ENCODE measurements around the gene ERN1.

The ERN1 gene

DNA sequence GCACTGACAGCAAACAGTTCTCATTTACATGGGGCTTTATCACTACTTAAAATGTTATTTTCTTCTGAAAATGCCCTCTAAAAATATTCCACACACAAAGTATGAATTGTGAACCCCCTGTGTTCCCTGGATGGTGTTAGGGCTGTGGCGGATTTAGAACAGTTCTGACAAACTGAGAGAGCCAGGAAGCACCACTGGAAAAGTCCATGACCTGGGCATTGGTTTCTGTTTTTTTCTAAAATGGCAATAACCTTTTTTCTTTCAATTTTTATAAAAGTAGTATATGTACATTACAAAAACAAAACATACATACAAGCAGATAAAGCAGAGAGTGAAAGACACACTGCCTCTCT lies 21.0 kb upstream of the ERN1 start:
- H3K27ac ChIP-seq: no peak overlapping the region
- TF ChIP-seq, protein P1, sequence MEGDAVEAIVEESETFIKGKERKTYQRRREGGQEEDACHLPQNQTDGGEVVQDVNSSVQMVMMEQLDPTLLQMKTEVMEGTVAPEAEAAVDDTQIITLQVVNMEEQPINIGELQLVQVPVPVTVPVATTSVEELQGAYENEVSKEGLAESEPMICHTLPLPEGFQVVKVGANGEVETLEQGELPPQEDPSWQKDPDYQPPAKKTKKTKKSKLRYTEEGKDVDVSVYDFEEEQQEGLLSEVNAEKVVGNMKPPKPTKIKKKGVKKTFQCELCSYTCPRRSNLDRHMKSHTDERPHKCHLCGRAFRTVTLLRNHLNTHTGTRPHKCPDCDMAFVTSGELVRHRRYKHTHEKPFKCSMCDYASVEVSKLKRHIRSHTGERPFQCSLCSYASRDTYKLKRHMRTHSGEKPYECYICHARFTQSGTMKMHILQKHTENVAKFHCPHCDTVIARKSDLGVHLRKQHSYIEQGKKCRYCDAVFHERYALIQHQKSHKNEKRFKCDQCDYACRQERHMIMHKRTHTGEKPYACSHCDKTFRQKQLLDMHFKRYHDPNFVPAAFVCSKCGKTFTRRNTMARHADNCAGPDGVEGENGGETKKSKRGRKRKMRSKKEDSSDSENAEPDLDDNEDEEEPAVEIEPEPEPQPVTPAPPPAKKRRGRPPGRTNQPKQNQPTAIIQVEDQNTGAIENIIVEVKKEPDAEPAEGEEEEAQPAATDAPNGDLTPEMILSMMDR (conservative IDR thresholded peaks at IDR 0.05): no peak
- TF ChIP-seq ZFX (IDR thresholded peaks at IDR 0.05): no peak

DNA sequence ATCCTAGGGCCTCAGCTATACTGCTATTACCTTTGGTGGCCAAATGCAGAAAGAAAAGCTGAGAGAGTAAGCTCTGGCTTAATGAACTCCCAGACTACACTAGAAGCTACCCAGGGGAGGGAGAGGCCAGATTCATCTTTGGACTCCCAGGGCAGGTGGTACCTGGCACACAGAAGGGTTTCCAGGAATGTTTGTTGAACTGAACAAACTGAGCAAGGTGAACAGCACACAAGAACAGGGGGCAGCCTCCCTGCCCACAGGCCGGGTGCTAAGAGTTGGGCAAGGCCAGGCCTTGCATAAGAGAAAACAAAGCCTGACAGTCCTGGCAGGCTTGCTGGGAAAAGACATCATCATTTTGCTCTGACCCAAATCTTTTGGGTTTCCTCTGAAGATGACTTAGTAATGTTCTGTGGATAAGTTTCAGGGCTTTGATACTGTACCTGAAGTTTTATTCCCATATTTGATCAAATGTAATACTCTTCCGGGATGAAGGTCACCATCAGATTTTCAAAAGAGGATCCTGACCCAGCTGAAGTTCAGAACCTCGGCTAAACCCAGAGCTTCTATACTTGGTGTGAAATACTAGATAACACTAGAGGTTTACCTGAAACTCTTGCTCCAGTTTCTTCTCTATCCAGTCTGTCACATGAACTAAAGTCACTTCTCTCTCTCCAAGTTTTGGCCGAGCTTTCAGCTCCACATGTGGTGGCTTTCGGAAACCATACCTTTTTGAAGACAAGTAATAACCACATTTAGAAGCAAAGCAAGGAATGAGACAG lies 20.5 kb upstream of the ERN1 start:
- TF ChIP-seq, protein P1 (conservative IDR thresholded peaks at IDR 0.05): no peak
- TF ChIP-seq ZFX (IDR thresholded peaks at IDR 0.05): no peak

DNA sequence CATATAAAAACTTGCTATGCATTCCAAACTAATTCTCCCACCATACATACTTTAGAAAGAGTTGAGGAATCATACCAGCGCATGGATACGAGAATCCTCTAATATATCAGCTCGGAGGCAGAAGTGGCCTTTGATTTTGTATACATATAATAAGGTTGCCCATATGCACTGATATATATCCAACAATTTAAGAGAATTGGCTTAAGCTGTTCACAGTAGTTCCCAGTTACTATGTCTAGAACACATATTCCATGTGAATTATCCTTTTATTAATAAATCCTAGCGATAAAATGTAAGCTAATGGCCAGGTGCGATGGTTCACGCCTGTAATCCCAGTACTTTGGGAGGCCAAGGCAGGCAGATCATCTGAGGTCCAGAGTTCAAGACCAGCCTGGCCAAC lies 19.3 kb upstream of the ERN1 start:
- TF ChIP-seq, protein P1 (conservative IDR thresholded peaks at IDR 0.05): no peak
- H3K27ac ChIP-seq: peak overlapping the region; percentile 14; the same call in 1 of the 2 replicates

More for the DNA sequence above, 20.5 kb upstream of the ERN1 start:
- H3K27ac ChIP-seq: 0 out of 2 replicates have a peak overlapping the region, but pooled peaks have one; percentile 21

DNA sequence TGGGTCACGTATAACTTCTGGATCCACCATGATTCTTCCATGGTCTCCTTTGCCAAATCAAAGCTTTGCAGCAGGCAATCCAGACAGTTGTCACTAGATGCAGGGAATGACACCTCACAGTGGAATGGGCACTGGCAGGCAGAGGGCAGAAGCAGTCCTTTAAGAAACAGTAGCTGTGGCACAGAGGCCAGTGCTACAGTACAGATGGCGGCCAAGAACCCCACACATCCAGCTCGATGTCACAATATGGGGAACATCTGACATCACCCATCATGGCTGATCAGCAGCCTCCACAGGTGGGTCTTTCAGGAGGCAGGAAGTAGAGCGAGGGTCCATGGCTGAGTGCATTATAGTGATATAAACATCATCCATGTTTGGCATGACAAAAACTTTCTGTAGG lies 18.8 kb upstream of the ERN1 start:
- H3K27ac ChIP-seq: peak overlapping the region; percentile 50
- TF ChIP-seq ZFX (IDR thresholded peaks at IDR 0.05): no peak
- TF ChIP-seq, protein P1 (conservative IDR thresholded peaks at IDR 0.05): no peak; the same call in 1 of the 2 replicates

DNA sequence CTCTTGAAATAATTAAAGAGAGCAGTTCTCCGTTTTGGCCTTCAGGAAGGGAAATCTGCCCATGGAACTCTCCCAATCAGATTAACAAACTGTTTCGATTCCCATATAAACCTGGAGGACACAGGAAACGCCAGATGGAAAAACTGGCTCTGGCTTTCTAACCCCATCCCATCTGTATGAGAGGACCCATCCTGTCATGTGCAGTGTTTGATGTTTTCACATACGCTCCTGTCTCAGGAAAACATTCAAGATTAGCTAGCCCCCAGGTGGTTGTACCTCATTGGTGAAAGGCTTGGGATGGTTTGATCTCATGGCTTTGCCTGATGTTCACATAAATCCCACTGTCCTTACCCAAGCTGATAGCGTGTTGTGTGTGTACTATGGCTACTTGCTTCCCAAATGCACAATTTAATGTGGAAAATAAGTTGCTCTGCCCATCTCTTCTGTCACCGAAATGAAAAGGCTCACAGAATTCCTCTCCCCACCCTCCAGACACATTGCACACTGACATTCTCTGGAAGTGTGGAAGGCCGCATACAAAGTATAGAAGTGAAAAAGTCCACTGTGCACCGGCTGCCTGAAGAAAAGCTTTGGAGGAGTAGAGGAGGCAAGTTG lies 18.2 kb upstream of the ERN1 start:
- H3K27ac ChIP-seq: peak overlapping the region; percentile 50
- TF ChIP-seq, protein P1 (conservative IDR thresholded peaks at IDR 0.05): no peak
- no peak for TF ChIP-seq ZFX (IDR thresholded peaks at IDR 0.05)

DNA sequence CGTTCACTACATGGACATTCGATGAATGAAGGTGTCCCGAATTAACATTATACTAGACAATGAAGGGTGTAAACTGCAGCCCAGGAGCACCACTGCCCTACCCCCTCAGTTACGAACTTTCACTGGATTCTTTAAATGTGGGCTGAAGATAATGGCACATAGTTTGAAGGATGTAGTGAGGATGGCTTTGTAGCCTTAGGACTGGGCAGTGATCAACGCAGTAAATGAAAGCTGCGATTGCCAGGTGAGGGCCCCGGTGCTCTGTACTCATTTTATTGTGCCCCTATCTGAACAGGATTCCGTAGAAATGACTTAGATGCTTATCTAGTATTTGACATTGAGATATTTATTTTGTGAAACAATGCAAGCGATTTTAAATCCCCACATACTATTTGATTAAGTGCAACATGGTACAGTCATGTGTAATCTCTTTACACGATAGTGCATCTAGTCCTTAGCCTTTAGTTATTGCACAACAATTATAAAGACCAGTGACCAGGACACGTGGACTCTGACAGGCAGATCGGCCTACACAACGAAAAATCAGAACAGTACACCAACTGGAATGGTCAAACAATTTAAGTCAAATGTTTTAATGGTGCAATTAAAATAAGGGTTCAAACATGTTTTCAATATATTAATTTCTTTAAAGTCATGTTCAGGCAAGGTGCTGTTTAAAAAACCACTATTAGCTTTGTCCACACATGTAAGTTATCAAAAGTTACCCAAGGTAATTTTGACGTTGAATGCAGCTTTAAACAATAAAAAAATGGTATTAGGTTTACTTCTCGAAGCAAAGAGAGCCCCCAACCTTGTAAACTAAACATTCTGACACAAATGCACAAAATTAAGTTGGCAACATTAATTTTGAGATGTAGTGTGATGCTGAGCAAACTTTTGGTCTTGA lies 17.4 kb upstream of the ERN1 start:
- TF ChIP-seq, protein P1 (conservative IDR thresholded peaks at IDR 0.05): no peak
- TF ChIP-seq ZFX (IDR thresholded peaks at IDR 0.05): no peak

More for the DNA sequence above, 17.4 kb upstream of the ERN1 start:
- peak overlapping the region; percentile 100 for H3K27ac ChIP-seq
